GM12891 (cell line): ENCODE results near the gene RBFOX1.

Experiments used
- POLR2A ChIP-seq: IDR thresholded peaks from 2 replicates; pipeline ENCODE4 v1.6.1; 2011; ENCODE audit warnings: low read depth, low read length, control low read depth
- POLR2AphosphoS5 ChIP-seq: IDR thresholded peaks from 2 replicates; pipeline ENCODE4 v1.6.1; 2011; ENCODE audit warnings: low read depth, low read length, control low read depth
- POU2F2 ChIP-seq: IDR thresholded peaks from 2 replicates; pipeline ENCODE4 v1.6.1; 2011; ENCODE audit warnings: low read depth, mild to moderate bottlenecking, control low read depth, low read length, moderate library complexity
- SPI1 ChIP-seq: IDR thresholded peaks from 2 replicates; pipeline ENCODE4 v1.6.1; 2011; ENCODE audit warnings: low read depth, low read length, control low read depth

- TF ChIP-seq POU2F2 (no peak), POLR2A (no peak), POLR2AphosphoS5 (no peak), SPI1 (no peak)
These were observed 212.6 kb downstream of the RBFOX1 start for GRCh38 chr16:7545251-7545650.
